GM10248 (cell line): Measurements from ENCODE around the gene SP110.

ENCODE experiments used
- CTCF ChIA-PET: fragments of 300-600 bp; sonication (Branson Sonifier 250); formaldehyde crosslinking; extraction: SDS; loops from one replicate; lab custom pipeline; 2021; ENCODE audit warnings: antibody characterized with exemption; lab: Yijun Ruan, JAX
- POLR2A ChIA-PET: fragments of 350-650 bp; sonication (Branson Sonifier 250); formaldehyde crosslinking; extraction: SDS; loops from one replicate; lab custom pipeline; 2020; ENCODE audit warnings: antibody characterized with exemption; lab: Yijun Ruan, JAX
- DNase-seq: peaks from one replicate; pipeline ENCODE4 v3.0.0; 2012; ENCODE audit errors: extremely low spot score
- TF ChIP-seq, protein P1 (sequence below): IDR thresholded peaks from 2 replicates; pipeline ENCODE4 v1.5.1; 2012; ENCODE audit warnings: mild to moderate bottlenecking, low read depth; ENCODE audit errors: extremely low read depth, missing control alignments, control extremely low read depth

SP110 gene

GRCh38 chr2:230179907-230180306 lies 39.9 kb downstream of the SP110 start:
- DNase-seq: no peak
- TF ChIP-seq, protein P1, sequence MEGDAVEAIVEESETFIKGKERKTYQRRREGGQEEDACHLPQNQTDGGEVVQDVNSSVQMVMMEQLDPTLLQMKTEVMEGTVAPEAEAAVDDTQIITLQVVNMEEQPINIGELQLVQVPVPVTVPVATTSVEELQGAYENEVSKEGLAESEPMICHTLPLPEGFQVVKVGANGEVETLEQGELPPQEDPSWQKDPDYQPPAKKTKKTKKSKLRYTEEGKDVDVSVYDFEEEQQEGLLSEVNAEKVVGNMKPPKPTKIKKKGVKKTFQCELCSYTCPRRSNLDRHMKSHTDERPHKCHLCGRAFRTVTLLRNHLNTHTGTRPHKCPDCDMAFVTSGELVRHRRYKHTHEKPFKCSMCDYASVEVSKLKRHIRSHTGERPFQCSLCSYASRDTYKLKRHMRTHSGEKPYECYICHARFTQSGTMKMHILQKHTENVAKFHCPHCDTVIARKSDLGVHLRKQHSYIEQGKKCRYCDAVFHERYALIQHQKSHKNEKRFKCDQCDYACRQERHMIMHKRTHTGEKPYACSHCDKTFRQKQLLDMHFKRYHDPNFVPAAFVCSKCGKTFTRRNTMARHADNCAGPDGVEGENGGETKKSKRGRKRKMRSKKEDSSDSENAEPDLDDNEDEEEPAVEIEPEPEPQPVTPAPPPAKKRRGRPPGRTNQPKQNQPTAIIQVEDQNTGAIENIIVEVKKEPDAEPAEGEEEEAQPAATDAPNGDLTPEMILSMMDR: no peak
- POLR2A ChIA-PET: no interaction called here
- CTCF ChIA-PET: interaction anchor here (1.1 to 10.1 kb wide), 4 partner anchors 10 to 113 kb away, joined by 3 to 61 read pairs (median 3); no protein-coding TSS in a partner anchor

- ChIA-PET POLR2A (no interaction called here), CTCF (interaction anchor here (1.1 to 10.1 kb wide), 6 partner anchors 7 to 112 kb away, joined by 3 to 61 read pairs (median 3); no protein-coding TSS in a partner anchor)
- no peak for DNase-seq
- TF ChIP-seq, protein P1: no peak
Measured at GRCh38 chr2:230178546-230179485, 41.0 kb downstream of the SP110 start.

- TF ChIP-seq, protein P1: no peak
- ChIA-PET CTCF (interaction anchor here (1.0 to 10.1 kb wide), 5 partner anchors 9 to 376 kb away, joined by 3 to 61 read pairs (median 4); no protein-coding TSS in a partner anchor), POLR2A (no interaction called here)
- no peak for DNase-seq
Measured at GRCh38 chr2:230176996-230177395, 42.8 kb downstream of the SP110 start.

DNA sequence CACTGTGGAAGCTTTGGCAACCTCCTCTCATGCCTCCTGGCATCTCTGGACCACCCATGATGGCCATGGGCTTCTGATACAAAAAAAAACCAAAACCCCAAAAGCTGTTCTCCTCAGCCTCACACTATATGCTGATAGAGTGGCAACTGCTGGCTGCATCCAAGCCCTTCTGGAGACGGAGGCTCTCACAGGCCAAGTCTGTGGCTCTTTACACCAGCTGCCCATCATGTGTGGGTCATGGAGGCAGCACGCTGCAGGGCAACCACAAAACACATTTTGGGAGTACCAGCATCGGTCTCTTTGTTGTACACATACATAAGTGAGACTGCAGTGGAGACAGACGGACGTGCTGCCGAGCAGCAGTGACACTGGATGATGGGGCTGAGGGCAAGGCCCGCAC lies 45.3 kb downstream of the SP110 start:
- DNase-seq: no peak
- POLR2A ChIA-PET: no interaction called here
- TF ChIP-seq, protein P1: no peak
- CTCF ChIA-PET: interaction anchor here (1.2 to 10.1 kb wide), 2 partner anchors 13 to 107 kb away, joined by 3 to 61 read pairs; no protein-coding TSS in a partner anchor

DNA sequence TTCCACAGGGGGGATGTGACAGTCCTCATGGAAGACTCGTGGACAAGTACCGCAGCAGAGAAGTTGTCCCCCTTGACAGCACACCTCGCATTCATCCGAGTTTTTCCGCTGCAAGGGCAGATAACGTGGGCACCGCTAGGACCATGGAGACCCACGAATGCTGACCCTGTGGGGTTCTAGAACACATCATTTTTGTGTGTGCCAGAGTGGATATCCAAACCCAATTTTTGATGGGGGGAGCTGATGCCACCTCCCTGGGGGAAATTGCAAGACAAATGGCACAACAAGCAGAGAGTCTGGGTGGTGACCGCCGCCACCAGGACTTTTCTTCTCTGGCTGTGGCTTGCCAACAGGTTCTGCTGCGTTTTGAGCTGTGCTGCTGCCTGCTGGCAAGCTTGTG lies 46.9 kb downstream of the SP110 start:
- CTCF ChIA-PET: interaction anchor here (5.3 kb wide), 1 partner anchor 12 kb away, joined by 48 read pairs; no protein-coding TSS in a partner anchor
- DNase-seq: no peak
- POLR2A ChIA-PET: no interaction called here
- TF ChIP-seq, protein P1: no peak

- TF ChIP-seq, protein P1: no peak
- POLR2A ChIA-PET: no interaction called here
- no peak for DNase-seq
- CTCF ChIA-PET: interaction anchor here (5.3 kb wide), 1 partner anchor 11 kb away, joined by 48 read pairs; no protein-coding TSS in a partner anchor
Measured at GRCh38 chr2:230172156-230172555, 47.6 kb downstream of the SP110 start.
